ENCODE data around the gene KLK4. TPM values are rescaled to one million over a fixed set of nuclear protein-coding genes. Genes with fewer than 3 reads are reported as not detected.

KLK4 gene
- total and polyA plus RNA-seq, 10 of the 15 experiments (the other 5 are each of a cell fraction or from before 2014, with no cell fraction given) = 0.06 to 0.31 TPM; not detected in 8

DNA sequence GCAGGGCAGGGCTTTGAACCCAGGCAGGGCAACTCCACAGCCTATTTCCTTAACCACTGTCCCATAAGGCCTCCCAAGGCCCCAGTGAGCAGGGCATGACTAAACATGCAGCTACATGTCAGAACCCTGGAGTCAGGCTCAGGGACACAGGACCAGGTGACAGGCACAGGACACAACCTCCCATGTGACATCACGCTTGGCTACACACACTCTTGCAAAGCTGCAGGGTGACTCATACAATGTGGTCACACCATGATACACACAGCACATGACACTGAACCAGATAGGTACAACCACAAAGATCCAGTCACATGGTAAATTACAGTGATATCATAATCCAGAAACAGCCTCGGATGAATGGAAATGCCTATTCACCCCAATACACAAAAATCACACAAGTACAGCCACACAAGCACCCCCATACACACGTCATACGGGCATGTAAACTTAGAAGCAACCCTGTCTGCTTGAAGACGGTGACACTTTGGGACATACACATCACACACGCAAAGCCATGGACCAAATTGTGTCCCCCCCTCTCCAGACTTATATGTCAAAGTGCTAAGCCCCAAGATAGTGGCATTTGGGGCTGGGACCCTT is 14.5 kb downstream of the KLK4 start (continued):
- TF ChIP-seq, protein P1, sequence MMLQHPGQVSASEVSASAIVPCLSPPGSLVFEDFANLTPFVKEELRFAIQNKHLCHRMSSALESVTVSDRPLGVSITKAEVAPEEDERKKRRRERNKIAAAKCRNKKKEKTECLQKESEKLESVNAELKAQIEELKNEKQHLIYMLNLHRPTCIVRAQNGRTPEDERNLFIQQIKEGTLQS (IDR thresholded peaks at IDR 0.05; ENCODE audit: borderline replicate concordance, extremely low read depth, low read depth, low read length) = peak; percentile 57; the same call in 1 of the 2 replicates
- TF ChIP-seq, protein P2, sequence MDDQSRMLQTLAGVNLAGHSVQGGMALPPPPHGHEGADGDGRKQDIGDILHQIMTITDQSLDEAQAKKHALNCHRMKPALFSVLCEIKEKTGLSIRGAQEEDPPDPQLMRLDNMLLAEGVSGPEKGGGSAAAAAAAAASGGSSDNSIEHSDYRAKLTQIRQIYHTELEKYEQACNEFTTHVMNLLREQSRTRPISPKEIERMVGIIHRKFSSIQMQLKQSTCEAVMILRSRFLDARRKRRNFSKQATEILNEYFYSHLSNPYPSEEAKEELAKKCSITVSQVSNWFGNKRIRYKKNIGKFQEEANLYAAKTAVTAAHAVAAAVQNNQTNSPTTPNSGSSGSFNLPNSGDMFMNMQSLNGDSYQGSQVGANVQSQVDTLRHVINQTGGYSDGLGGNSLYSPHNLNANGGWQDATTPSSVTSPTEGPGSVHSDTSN (IDR thresholded peaks at IDR 0.05; ENCODE audit: insufficient replicate concordance, low read depth, low read length) = peak; percentile 63
- TF ChIP-seq, protein P3, sequence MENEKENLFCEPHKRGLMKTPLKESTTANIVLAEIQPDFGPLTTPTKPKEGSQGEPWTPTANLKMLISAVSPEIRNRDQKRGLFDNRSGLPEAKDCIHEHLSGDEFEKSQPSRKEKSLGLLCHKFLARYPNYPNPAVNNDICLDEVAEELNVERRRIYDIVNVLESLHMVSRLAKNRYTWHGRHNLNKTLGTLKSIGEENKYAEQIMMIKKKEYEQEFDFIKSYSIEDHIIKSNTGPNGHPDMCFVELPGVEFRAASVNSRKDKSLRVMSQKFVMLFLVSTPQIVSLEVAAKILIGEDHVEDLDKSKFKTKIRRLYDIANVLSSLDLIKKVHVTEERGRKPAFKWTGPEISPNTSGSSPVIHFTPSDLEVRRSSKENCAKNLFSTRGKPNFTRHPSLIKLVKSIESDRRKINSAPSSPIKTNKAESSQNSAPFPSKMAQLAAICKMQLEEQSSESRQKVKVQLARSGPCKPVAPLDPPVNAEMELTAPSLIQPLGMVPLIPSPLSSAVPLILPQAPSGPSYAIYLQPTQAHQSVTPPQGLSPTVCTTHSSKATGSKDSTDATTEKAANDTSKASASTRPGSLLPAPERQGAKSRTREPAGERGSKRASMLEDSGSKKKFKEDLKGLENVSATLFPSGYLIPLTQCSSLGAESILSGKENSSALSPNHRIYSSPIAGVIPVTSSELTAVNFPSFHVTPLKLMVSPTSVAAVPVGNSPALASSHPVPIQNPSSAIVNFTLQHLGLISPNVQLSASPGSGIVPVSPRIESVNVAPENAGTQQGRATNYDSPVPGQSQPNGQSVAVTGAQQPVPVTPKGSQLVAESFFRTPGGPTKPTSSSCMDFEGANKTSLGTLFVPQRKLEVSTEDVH (IDR thresholded peaks at IDR 0.05; ENCODE audit: low read depth, partially characterized antibody) = no peak
- TF ChIP-seq, protein P4, sequence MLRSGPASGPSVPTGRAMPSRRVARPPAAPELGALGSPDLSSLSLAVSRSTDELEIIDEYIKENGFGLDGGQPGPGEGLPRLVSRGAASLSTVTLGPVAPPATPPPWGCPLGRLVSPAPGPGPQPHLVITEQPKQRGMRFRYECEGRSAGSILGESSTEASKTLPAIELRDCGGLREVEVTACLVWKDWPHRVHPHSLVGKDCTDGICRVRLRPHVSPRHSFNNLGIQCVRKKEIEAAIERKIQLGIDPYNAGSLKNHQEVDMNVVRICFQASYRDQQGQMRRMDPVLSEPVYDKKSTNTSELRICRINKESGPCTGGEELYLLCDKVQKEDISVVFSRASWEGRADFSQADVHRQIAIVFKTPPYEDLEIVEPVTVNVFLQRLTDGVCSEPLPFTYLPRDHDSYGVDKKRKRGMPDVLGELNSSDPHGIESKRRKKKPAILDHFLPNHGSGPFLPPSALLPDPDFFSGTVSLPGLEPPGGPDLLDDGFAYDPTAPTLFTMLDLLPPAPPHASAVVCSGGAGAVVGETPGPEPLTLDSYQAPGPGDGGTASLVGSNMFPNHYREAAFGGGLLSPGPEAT (IDR thresholded peaks at IDR 0.05; ENCODE audit: low read depth) = peak; percentile 95
- TF ChIP-seq, protein P5, sequence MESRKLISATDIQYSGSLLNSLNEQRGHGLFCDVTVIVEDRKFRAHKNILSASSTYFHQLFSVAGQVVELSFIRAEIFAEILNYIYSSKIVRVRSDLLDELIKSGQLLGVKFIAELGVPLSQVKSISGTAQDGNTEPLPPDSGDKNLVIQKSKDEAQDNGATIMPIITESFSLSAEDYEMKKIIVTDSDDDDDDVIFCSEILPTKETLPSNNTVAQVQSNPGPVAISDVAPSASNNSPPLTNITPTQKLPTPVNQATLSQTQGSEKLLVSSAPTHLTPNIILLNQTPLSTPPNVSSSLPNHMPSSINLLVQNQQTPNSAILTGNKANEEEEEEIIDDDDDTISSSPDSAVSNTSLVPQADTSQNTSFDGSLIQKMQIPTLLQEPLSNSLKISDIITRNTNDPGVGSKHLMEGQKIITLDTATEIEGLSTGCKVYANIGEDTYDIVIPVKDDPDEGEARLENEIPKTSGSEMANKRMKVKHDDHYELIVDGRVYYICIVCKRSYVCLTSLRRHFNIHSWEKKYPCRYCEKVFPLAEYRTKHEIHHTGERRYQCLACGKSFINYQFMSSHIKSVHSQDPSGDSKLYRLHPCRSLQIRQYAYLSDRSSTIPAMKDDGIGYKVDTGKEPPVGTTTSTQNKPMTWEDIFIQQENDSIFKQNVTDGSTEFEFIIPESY (IDR thresholded peaks at IDR 0.05) = no peak
- TF ChIP-seq HDGF (IDR thresholded peaks at IDR 0.05) (peak; percentile 55; the same call in 1 of the 2 replicates), SIX5 (IDR thresholded peaks at IDR 0.05; ENCODE audit: low read depth, low read length, severe bottlenecking) (no peak), HDAC2 (IDR thresholded peaks at IDR 0.05) (no peak), SRF (IDR thresholded peaks at IDR 0.05; ENCODE audit: low read depth in 2 of 2, low read length in 2 of 2) (0 out of 4 replicates have a peak, but pooled peaks of 1 of the 2 experiments have one; percentile 20), SREBF1 (IDR thresholded peaks at IDR 0.05; ENCODE audit: low read length) (no peak), EED (IDR thresholded peaks at IDR 0.05; ENCODE audit: low read depth) (peak; percentile 86), POLR2AphosphoS5 (IDR thresholded peaks at IDR 0.05; ENCODE audit: low read length) (peak; percentile 39; the same call in 1 of the 2 replicates), PML (IDR thresholded peaks at IDR 0.05; ENCODE audit: low read length) (peak; percentile 64; the same call in 1 of the 2 replicates)
- TF ChIP-seq, protein P6, sequence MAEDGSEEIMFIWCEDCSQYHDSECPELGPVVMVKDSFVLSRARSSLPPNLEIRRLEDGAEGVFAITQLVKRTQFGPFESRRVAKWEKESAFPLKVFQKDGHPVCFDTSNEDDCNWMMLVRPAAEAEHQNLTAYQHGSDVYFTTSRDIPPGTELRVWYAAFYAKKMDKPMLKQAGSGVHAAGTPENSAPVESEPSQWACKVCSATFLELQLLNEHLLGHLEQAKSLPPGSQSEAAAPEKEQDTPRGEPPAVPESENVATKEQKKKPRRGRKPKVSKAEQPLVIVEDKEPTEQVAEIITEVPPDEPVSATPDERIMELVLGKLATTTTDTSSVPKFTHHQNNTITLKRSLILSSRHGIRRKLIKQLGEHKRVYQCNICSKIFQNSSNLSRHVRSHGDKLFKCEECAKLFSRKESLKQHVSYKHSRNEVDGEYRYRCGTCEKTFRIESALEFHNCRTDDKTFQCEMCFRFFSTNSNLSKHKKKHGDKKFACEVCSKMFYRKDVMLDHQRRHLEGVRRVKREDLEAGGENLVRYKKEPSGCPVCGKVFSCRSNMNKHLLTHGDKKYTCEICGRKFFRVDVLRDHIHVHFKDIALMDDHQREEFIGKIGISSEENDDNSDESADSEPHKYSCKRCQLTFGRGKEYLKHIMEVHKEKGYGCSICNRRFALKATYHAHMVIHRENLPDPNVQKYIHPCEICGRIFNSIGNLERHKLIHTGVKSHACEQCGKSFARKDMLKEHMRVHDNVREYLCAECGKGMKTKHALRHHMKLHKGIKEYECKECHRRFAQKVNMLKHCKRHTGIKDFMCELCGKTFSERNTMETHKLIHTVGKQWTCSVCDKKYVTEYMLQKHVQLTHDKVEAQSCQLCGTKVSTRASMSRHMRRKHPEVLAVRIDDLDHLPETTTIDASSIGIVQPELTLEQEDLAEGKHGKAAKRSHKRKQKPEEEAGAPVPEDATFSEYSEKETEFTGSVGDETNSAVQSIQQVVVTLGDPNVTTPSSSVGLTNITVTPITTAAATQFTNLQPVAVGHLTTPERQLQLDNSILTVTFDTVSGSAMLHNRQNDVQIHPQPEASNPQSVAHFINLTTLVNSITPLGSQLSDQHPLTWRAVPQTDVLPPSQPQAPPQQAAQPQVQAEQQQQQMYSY (CRISPR knock-in tag; IDR thresholded peaks at IDR 0.05) = no peak
- TF ChIP-seq, protein P7, sequence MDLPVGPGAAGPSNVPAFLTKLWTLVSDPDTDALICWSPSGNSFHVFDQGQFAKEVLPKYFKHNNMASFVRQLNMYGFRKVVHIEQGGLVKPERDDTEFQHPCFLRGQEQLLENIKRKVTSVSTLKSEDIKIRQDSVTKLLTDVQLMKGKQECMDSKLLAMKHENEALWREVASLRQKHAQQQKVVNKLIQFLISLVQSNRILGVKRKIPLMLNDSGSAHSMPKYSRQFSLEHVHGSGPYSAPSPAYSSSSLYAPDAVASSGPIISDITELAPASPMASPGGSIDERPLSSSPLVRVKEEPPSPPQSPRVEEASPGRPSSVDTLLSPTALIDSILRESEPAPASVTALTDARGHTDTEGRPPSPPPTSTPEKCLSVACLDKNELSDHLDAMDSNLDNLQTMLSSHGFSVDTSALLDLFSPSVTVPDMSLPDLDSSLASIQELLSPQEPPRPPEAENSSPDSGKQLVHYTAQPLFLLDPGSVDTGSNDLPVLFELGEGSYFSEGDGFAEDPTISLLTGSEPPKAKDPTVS (IDR thresholded peaks at IDR 0.05; ENCODE audit: low read depth, low read length) = no peak

Data from GM12878 (cell line).